Liver (tissue), 9 donors: ENCODE measurements around the gene TNFRSF21. TPM values are rescaled to one million over a fixed set of nuclear protein-coding genes. Genes with fewer than 3 reads are reported as not detected.

ENCODE experiments used
- DNase-seq: peaks from one replicate; pipeline ENCODE4 v3.0.0-alpha.2; 2017; ENCODE audit warnings: low spot score
- H3K27ac ChIP-seq, 2 donors: one replicate each; pipeline ENCODE4 v1.7.0; 2013; ENCODE audit warnings: inconsistent platforms in 2 of 2, low read length in 2 of 2, control low read depth in 1 of 2, low read depth in 1 of 2, mild to moderate bottlenecking in 1 of 2
- H3K27me3 ChIP-seq, 4 donors: one replicate each; pipeline versions ENCODE4 v1.6.1 to v1.7.0; 2013; ENCODE audit warnings: low read length in 3 of 4, inconsistent platforms in 1 of 4, mild to moderate bottlenecking in 1 of 4, moderate library complexity in 1 of 4; ENCODE audit not compliant: control insufficient read depth in 4 of 4, insufficient read depth in 4 of 4
- H3K36me3 ChIP-seq, 4 donors: one replicate each; pipeline versions ENCODE4 v1.6.1 to v1.7.0; 2013; ENCODE audit warnings: low read length in 3 of 4, mild to moderate bottlenecking in 3 of 4, low read depth in 1 of 4, moderate library complexity in 1 of 4; ENCODE audit not compliant: control insufficient read depth in 4 of 4, insufficient read depth in 3 of 4
- H3K4me1 ChIP-seq, 4 donors: one replicate each; pipeline versions ENCODE4 v1.6.1 to v1.7.0; 2013; ENCODE audit warnings: low read length in 3 of 4, mild to moderate bottlenecking in 3 of 4, moderate library complexity in 1 of 4; ENCODE audit not compliant: control insufficient read depth in 4 of 4, insufficient read depth in 4 of 4
- H3K4me3 ChIP-seq, 3 donors: one replicate each; pipeline versions ENCODE4 v1.6.1 to v1.7.0; 2013; ENCODE audit warnings: low read length in 3 of 3, control low read depth in 1 of 3, low read depth in 1 of 3, mild to moderate bottlenecking in 1 of 3
- H3K9ac ChIP-seq, 2 donors: one replicate each; pipeline ENCODE4 v1.7.0; 2013; ENCODE audit warnings: low read length in 2 of 2, mild to moderate bottlenecking in 2 of 2, moderate library complexity in 2 of 2, control low read depth in 1 of 2, low read depth in 1 of 2
- H3K9me3 ChIP-seq, 4 donors: one replicate each; pipeline versions ENCODE4 v1.6.1 to v1.7.0; 2013; ENCODE audit warnings: low read length in 3 of 4; ENCODE audit not compliant: control insufficient read depth in 4 of 4
- ATF3 ChIP-seq: IDR thresholded peaks from 2 replicates; pipeline ENCODE4 v1.6.1; 2016; ENCODE audit warnings: antibody characterized with exemption
- CTCF ChIP-seq: fragments of 150-350 bp; IDR thresholded peaks from 2 replicates; pipeline ENCODE4 v1.5.1; 2017; ENCODE audit warnings: improper control_type of control experiment, low read depth, low read length; ENCODE audit not compliant: missing input control
- EGR1 ChIP-seq, 2 donors: IDR thresholded peaks; 2 replicates each; pipeline ENCODE4 v1.6.1; 2016 to 2018; ENCODE audit warnings: antibody characterized with exemption in 2 of 2, low read depth in 2 of 2
- FOXA1 ChIP-seq: IDR thresholded peaks from 2 replicates; pipeline ENCODE4 v1.6.1; 2016; ENCODE audit warnings: antibody characterized with exemption
- FOXA2 ChIP-seq: IDR thresholded peaks from 2 replicates; pipeline ENCODE4 v1.6.1; 2016; ENCODE audit warnings: antibody characterized with exemption
- GABPA ChIP-seq, 2 donors: IDR thresholded peaks in 1 of 2; conservative IDR thresholded peaks in 1 of 2; 2 replicates each; pipeline ENCODE4 v1.6.1; 2016; ENCODE audit warnings: antibody characterized with exemption in 2 of 2, mild to moderate bottlenecking in 1 of 2, moderate library complexity in 1 of 2
- HNF4A ChIP-seq, 2 donors: conservative IDR thresholded peaks; 2 replicates each; pipeline ENCODE4 v1.6.1; 2016; ENCODE audit warnings: antibody characterized with exemption in 2 of 2, mild to moderate bottlenecking in 2 of 2
- HNF4G ChIP-seq: IDR thresholded peaks from 2 replicates; pipeline ENCODE4 v1.6.1; 2016; ENCODE audit warnings: antibody characterized with exemption
- JUND ChIP-seq, 2 donors: IDR thresholded peaks; 2 replicates each; pipeline ENCODE4 v1.6.1; 2016; ENCODE audit warnings: antibody characterized with exemption in 2 of 2
- MAX ChIP-seq: IDR thresholded peaks from 2 replicates; pipeline ENCODE4 v1.6.1; 2016; ENCODE audit warnings: antibody characterized with exemption
- NR2F2 ChIP-seq: IDR thresholded peaks from 2 replicates; pipeline ENCODE4 v1.6.1; 2016; ENCODE audit warnings: antibody characterized with exemption
- RAD21 ChIP-seq, 2 donors: IDR thresholded peaks; 2 replicates each; pipeline ENCODE4 v1.6.1; 2016; ENCODE audit warnings: antibody characterized with exemption in 2 of 2, mild to moderate bottlenecking in 2 of 2
- REST ChIP-seq: IDR thresholded peaks from 2 replicates; pipeline ENCODE4 v1.6.1; 2016; ENCODE audit warnings: antibody characterized with exemption, mild to moderate bottlenecking
- RXRA ChIP-seq, 2 donors: IDR thresholded peaks; 2 replicates each; pipeline ENCODE4 v1.6.1; 2017 to 2018; ENCODE audit warnings: antibody characterized with exemption in 2 of 2, mild to moderate bottlenecking in 1 of 2
- SP1 ChIP-seq: IDR thresholded peaks from 2 replicates; pipeline ENCODE4 v1.6.1; 2018; ENCODE audit warnings: antibody characterized with exemption, mild to moderate bottlenecking
- TAF1 ChIP-seq: conservative IDR thresholded peaks from 2 replicates; pipeline ENCODE4 v1.6.1; 2016; ENCODE audit warnings: antibody characterized with exemption, mild to moderate bottlenecking
- YY1 ChIP-seq: IDR thresholded peaks from 2 replicates; pipeline ENCODE4 v1.6.1; 2016; ENCODE audit warnings: antibody characterized with exemption, mild to moderate bottlenecking
- ZBTB33 ChIP-seq: IDR thresholded peaks from 2 replicates; pipeline ENCODE4 v1.6.1; 2016; ENCODE audit warnings: antibody characterized with exemption
- whole genome bisulfite sequencing: extraction: QIAGEN DNeasy Blood & Tissue Kit; methylation state at CpG from one replicate; pipeline ENCODE4 v1.1.7; 2013; 5-methylcytosine and 5-hydroxymethylcytosine counted together
- polyA plus RNA-seq, 2 donors: library from polyadenylated mRNA; stranded (reverse) in 1 of 2; unstranded in 1 of 2; fragments of 200-250 nt in 1 of 2; fragments of >200 nt in 1 of 2; fragmentation: Nextera tagmentation in 1 of 2; extraction: Ambion mirVana in 1 of 2; gene quantifications; one replicate each; pipeline versions ENCODE4 v1.2.1 to v1.2.3, GENCODE V29; 2013 to 2015
- total RNA-seq, 2 donors: library from RNA; depleted of rRNA; stranded (reverse); fragments of >200 nt; gene quantifications; one replicate each; pipeline ENCODE4 v1.2.3, GENCODE V29; 2014
- donor health status: healthy.
- donor health status: healthy.
- donor health status: healthy.
- donor health status: healthy.
- donor health status: healthy.

TNFRSF21 gene
- total and polyA plus RNA-seq, 4 donors: 2.1 to 3.2 (median 2.9) TPM

- 88% methylated on average over 6 of the region's 6 CpGs for WGBS
- no peaks in the 10 kb centered on the region for H3K36me3 ChIP-seq
These were observed 52.5 kb downstream of the TNFRSF21 start for GRCh38 chr6:47256981-47257730.

More at GRCh38 chr6:47256981-47257730, 52.5 kb downstream of the TNFRSF21 start:
- H3K4me3 ChIP-seq: no peak overlapping the region
- no peak overlapping the region for H3K9ac ChIP-seq
- H3K27ac ChIP-seq: no peak overlapping the region
- no peak for DNase-seq
- H3K27me3 ChIP-seq: no peaks in the 10 kb centered on the region
- TF ChIP-seq RAD21 (IDR thresholded peaks at IDR 0.05) (no peak), HNF4G (no peak), NR2F2 (no peak), SP1 (no peak), ATF3 (no peak), EGR1 (IDR thresholded peaks at IDR 0.05; ENCODE audit: low read depth in 2 of 2) (no peak), ZBTB33 (no peak), HNF4A (conservative IDR thresholded peaks at IDR 0.05) (no peak), RXRA (IDR thresholded peaks at IDR 0.05) (no peak), GABPA (IDR thresholded peaks at IDR 0.05 in 1 of 2, conservative IDR thresholded peaks at IDR 0.05 in 1 of 2) (no peak), CTCF (no peak), FOXA1 (no peak), JUND (IDR thresholded peaks at IDR 0.05) (no peak), FOXA2 (no peak), MAX (no peak), TAF1 (no peak), REST (no peak), YY1 (no peak)
- H3K4me1 ChIP-seq: no peaks in the 10 kb centered on the region
- H3K9me3 ChIP-seq: no peaks in the 10 kb centered on the region
